PC-3 (cell line): ENCODE results near the gene XAF1. TPM values are rescaled to one million over a fixed set of nuclear protein-coding genes. Genes with fewer than 3 reads are reported as not detected.

ENCODE experiments used
- ATAC-seq: fragments of 200-7000 bp; cut with Tn5 transposase; 2 replicates; pipeline ENCODE4 v1.9.1; 2020; ENCODE audit warnings: mild to moderate bottlenecking, moderate library complexity
- BruUV-seq: library from RNA; stranded (reverse); fragments of 400-500 nt; replicated peaks from 2 replicates; lab custom pipeline; 2021; lab: Mats Ljungman, UMichigan
- CTCF ChIA-PET: fragments of 300-600 bp; sonication (Branson Sonifier 250); formaldehyde crosslinking; loops from one replicate; lab custom pipeline; 2022; ENCODE audit warnings: antibody characterized with exemption; lab: Charles Lee
- POLR2A ChIA-PET: fragments of 300-600 bp; sonication (Branson Sonifier 250); formaldehyde crosslinking; loops from one replicate; lab custom pipeline; 2022; ENCODE audit warnings: antibody characterized with exemption; ENCODE audit not compliant: unreplicated experiment; lab: Charles Lee
- DNase-seq: peaks from one replicate; pipeline ENCODE4 v3.0.0-alpha.2; 2015
- H2AFZ ChIP-seq: fragments of 300-600 bp; sonication (generic); 2 replicates; pipeline ENCODE4 v1.6.0; 2016; ENCODE audit warnings: antibody characterized with exemption, low read length
- H3F3A ChIP-seq: fragments of 300-600 bp; sonication (generic); one replicate; pipeline ENCODE4 v1.6.0; 2017; ENCODE audit warnings: antibody characterized with exemption, low read length, control low read depth, mild to moderate bottlenecking; ENCODE audit not compliant: unreplicated experiment
- H3K27ac ChIP-seq: fragments of 300-600 bp; sonication (generic); 2 replicates; pipeline ENCODE4 v1.5.1; 2016; ENCODE audit warnings: mild to moderate bottlenecking, low read length
- H3K27me3 ChIP-seq: fragments of 300-600 bp; sonication (generic); 2 replicates; pipeline ENCODE4 v1.6.1; 2016; ENCODE audit warnings: low read length, mixed read lengths
- H3K36me3 ChIP-seq: fragments of 300-600 bp; sonication (generic); 2 replicates; pipeline ENCODE4 v1.6.1; 2016; ENCODE audit warnings: low read depth, mixed run types, low read length, mixed read lengths
- H3K4me1 ChIP-seq: fragments of 300-600 bp; sonication (generic); 2 replicates; pipeline ENCODE4 v1.5.1; 2016; ENCODE audit warnings: low read length; ENCODE audit not compliant: insufficient read depth
- H3K4me2 ChIP-seq: fragments of 300-600 bp; sonication (generic); 2 replicates; pipeline ENCODE4 v1.6.0; 2016; ENCODE audit warnings: low read length
- H3K4me3 ChIP-seq: fragments of 300-600 bp; sonication (generic); 2 replicates; pipeline ENCODE4 v1.5.1; 2016; ENCODE audit warnings: mild to moderate bottlenecking, low read length, mixed read lengths
- H3K79me2 ChIP-seq: fragments of 300-600 bp; sonication (generic); 2 replicates; pipeline ENCODE4 v1.6.1; 2017; ENCODE audit warnings: low read length, mixed read lengths
- H3K9ac ChIP-seq: fragments of 300-600 bp; sonication (generic); 2 replicates; pipeline ENCODE4 v1.6.0; 2016; ENCODE audit warnings: mild to moderate bottlenecking, low read length
- H3K9me2 ChIP-seq: fragments of 300-600 bp; sonication (generic); replicated peaks from 2 replicates; pipeline ENCODE4 v1.6.1; 2016; ENCODE audit warnings: mixed run types, low read length, mixed read lengths
- H3K9me3 ChIP-seq: fragments of 300-600 bp; sonication (generic); 2 replicates; pipeline ENCODE4 v1.6.1; 2016; ENCODE audit warnings: low read length, mixed read lengths
- H4K20me1 ChIP-seq: fragments of 300-600 bp; sonication (generic); 2 replicates; pipeline ENCODE4 v1.6.1; 2016; ENCODE audit warnings: low read length, mixed read lengths
- EZH2 ChIP-seq: fragments of 300-600 bp; sonication (generic); IDR thresholded peaks from one replicate; pipeline ENCODE4 v1.6.1; 2017; ENCODE audit warnings: antibody characterized with exemption, mild to moderate bottlenecking, low read length; ENCODE audit not compliant: unreplicated experiment
- EZH2phosphoT487 ChIP-seq: fragments of 300-600 bp; sonication (generic); IDR thresholded peaks from 2 replicates; pipeline ENCODE4 v1.6.1; 2018; ENCODE audit warnings: mild to moderate bottlenecking, antibody characterized with exemption, low read length, borderline replicate concordance
- intact Hi-C: fragments of 100-400 bp; cut with micrococcal nuclease; formaldehyde crosslinking; loops from 2 replicates; pipeline ENCODE4 v1.9.0; 2023
- total RNA-seq: library from RNA; depleted of rRNA; stranded (reverse); fragments of >200 nt; gene quantifications from 2 replicates; pipeline ENCODE4 v1.2.3, GENCODE V29; 2014
- TF ChIP-seq, protein P1 (sequence below): fragments of 300-600 bp; sonication (generic); conservative IDR thresholded peaks from 2 replicates; pipeline ENCODE4 v1.5.1; 2017; ENCODE audit warnings: antibody characterized with exemption, low read depth, mild to moderate bottlenecking, low read length

Gene XAF1
- total RNA-seq, 1 experiment from 2014 or later = not detected

- Histone ChIP-seq H3F3A (no peaks in the 10 kb centered on the region), H3K79me2 (no peaks in the 10 kb centered on the region), H3K9ac (no peak overlapping the region), H3K4me1 (peaks cover 11% of the 10 kb centered on the region), H3K9me3 (no peaks in the 10 kb centered on the region), H3K36me3 (no peaks in the 10 kb centered on the region), H3K27me3 (no peaks in the 10 kb centered on the region), H3K4me2 (no peak overlapping the region), H3K4me3 (no peak overlapping the region), H4K20me1 (no peaks in the 10 kb centered on the region), H3K27ac (no peak overlapping the region), H2AFZ (no peak overlapping the region), H3K9me2 (no peaks in the 10 kb centered on the region)
- ATAC-seq = no peak
- TF ChIP-seq EZH2 = no peak
- no peak for TF ChIP-seq EZH2phosphoT487
- TF ChIP-seq, protein P1, sequence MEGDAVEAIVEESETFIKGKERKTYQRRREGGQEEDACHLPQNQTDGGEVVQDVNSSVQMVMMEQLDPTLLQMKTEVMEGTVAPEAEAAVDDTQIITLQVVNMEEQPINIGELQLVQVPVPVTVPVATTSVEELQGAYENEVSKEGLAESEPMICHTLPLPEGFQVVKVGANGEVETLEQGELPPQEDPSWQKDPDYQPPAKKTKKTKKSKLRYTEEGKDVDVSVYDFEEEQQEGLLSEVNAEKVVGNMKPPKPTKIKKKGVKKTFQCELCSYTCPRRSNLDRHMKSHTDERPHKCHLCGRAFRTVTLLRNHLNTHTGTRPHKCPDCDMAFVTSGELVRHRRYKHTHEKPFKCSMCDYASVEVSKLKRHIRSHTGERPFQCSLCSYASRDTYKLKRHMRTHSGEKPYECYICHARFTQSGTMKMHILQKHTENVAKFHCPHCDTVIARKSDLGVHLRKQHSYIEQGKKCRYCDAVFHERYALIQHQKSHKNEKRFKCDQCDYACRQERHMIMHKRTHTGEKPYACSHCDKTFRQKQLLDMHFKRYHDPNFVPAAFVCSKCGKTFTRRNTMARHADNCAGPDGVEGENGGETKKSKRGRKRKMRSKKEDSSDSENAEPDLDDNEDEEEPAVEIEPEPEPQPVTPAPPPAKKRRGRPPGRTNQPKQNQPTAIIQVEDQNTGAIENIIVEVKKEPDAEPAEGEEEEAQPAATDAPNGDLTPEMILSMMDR = no peak
- ChIA-PET CTCF (no interaction called here), POLR2A (no interaction called here)
- no TSS peak for BruUV-seq
- intact Hi-C loops = no loop called here
- no peak for DNase-seq
These were observed 1.9 kb downstream of the XAF1 start for GRCh38 chr17:6757747-6758146.

GRCh38 chr17:6761779-6762178 lies 5.9 kb downstream of the XAF1 start:
- intact Hi-C loops = no loop called here
- ATAC-seq = no peak
- Histone ChIP-seq H3K27me3 (no peaks in the 10 kb centered on the region), H3K4me1 (no peaks in the 10 kb centered on the region), H3K9me3 (no peaks in the 10 kb centered on the region), H3K9me2 (no peaks in the 10 kb centered on the region), H3K79me2 (no peaks in the 10 kb centered on the region), H4K20me1 (no peaks in the 10 kb centered on the region), H3K27ac (no peak overlapping the region), H3K9ac (no peak overlapping the region), H3K4me3 (no peak overlapping the region), H3K4me2 (no peak overlapping the region), H3F3A (no peaks in the 10 kb centered on the region), H2AFZ (no peak overlapping the region), H3K36me3 (no peaks in the 10 kb centered on the region)
- BruUV-seq = no TSS peak
- DNase-seq = no peak
- POLR2A ChIA-PET = no interaction called here
- CTCF ChIA-PET = no interaction called here
- TF ChIP-seq, protein P1 = no peak
- TF ChIP-seq EZH2 (no peak), EZH2phosphoT487 (no peak)

DNA sequence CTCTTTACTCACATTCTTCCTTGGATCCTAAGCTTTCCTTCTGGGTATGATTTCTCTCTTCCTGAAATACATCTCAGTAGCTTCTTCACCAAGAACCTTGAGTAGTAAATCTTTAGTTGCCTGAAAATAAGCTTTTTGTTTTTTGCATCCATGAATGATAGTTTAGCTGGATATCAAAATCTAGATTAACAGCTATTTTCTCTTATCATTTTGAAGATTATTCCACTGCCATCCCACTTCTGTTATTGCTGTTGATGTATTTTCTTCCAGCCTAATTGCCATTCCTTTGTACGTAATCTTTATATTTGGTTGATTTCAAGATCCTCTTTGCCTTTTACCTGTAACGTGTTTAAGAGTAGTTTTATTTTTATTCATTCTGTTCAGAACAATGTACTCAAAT lies 12.6 kb downstream of the XAF1 start:
- no peak overlapping the region for H3K4me3 ChIP-seq
- no peaks in the 10 kb centered on the region for H3K27me3 ChIP-seq
- H3K9me2 ChIP-seq = no peaks in the 10 kb centered on the region
- 0 out of 2 replicates have a peak, but pooled peaks cover 3% of the 10 kb centered on the region for H3K9me3 ChIP-seq
- H3K79me2 ChIP-seq = no peaks in the 10 kb centered on the region
- no peak overlapping the region for H3K9ac ChIP-seq
- ChIA-PET POLR2A (interaction anchor here (0.6 kb wide), 1 partner anchor 26 kb away, joined by 3 read pairs; no protein-coding TSS in a partner anchor), CTCF (no interaction called here)
- intact Hi-C loops = no loop called here
- TF ChIP-seq, protein P1 = no peak
- no peak for TF ChIP-seq EZH2
- no peak for TF ChIP-seq EZH2phosphoT487
- DNase-seq (no peak), ATAC-seq (no peak)
- no peak overlapping the region for H3K4me2 ChIP-seq
- H4K20me1 ChIP-seq = no peaks in the 10 kb centered on the region
- no peak overlapping the region for H3K27ac ChIP-seq
- no peaks in the 10 kb centered on the region for H3K36me3 ChIP-seq
- no peaks in the 10 kb centered on the region for H3F3A ChIP-seq
- no TSS peak for BruUV-seq
- H2AFZ ChIP-seq = no peak overlapping the region
- H3K4me1 ChIP-seq = no peaks in the 10 kb centered on the region
